Left colon (tissue), 2 donors: Measurements from ENCODE around the gene PRR19. TPM values are rescaled to one million over a fixed set of nuclear protein-coding genes. Genes with fewer than 3 reads are reported as not detected.
"Not testable (repeated sequence)": the region's sequence is repeated elsewhere in the genome, so short reads cannot be mapped to it uniquely, and the experiment has no call there.

Experiments used
- ATAC-seq: fragments of 200-7000 bp; cut with Tn5 transposase; one replicate; pipeline ENCODE4 v1.9.1; 2020; ENCODE audit warnings: mild to moderate bottlenecking, moderate library complexity
- DNase-seq, 2 donors: peaks; one replicate each; pipeline ENCODE4 v3.0.0-alpha.2; 2020
- intact Hi-C, 2 donors: fragments of 100-400 bp; cut with DNase I in 1 of 2; cut with micrococcal nuclease in 1 of 2; formaldehyde crosslinking; loops; one replicate each; pipeline versions ENCODE4 v1.11.2 to v1.14.0; 2022; cut with DNase I, micrococcal nuclease
- total RNA-seq, 2 donors: library from RNA; stranded (reverse); fragmentation: NEBNext Ultra II Directional; extraction: Animal tissue kit (Norgen Biotek cat#: 25700); gene quantifications; one replicate each; pipeline ENCODE4 v1.2.1, GENCODE V29; 2021
- donor health status: DM: no; HTN: no; CAD: no.
- donor health status: DM: yes; HTN: yes; CAD: no.

Gene PRR19
- total RNA-seq, 2 donors from 2014 or later = 0.49 to 0.50 TPM

GRCh38 chr19:42333018-42333417, 31.1 kb downstream of the PRR19 start:
- no peak for DNase-seq
- no peak for ATAC-seq

GRCh38 chr19:42333975-42334696, 32.2 kb downstream of the PRR19 start:
- no peak for DNase-seq
- intact Hi-C loops = no loop called here
- no peak for ATAC-seq

More at GRCh38 chr19:42333018-42333417, 31.1 kb downstream of the PRR19 start:
- intact Hi-C loops = no loop called here

GRCh38 chr19:42334697-42335373, 32.9 kb downstream of the PRR19 start:
- DNase-seq (no peak), ATAC-seq (no peak)
- intact Hi-C loops = no loop called here

- no peak for DNase-seq
- intact Hi-C loops = no loop called here
- no peak for ATAC-seq
Observed at GRCh38 chr19:42335374-42335936, 33.5 kb downstream of the PRR19 start.

- intact Hi-C loops = no loop called here
- no peak for DNase-seq
- no peak for ATAC-seq
Observed at GRCh38 chr19:42335971-42336370, 34.0 kb downstream of the PRR19 start.

GRCh38 chr19:42339126-42339860, 37.4 kb downstream of the PRR19 start:
- DNase-seq, intact Hi-C loops, ATAC-seq: not testable (repeated sequence)

- DNase-seq, intact Hi-C loops, ATAC-seq: not testable (repeated sequence)
Observed at GRCh38 chr19:42339922-42340321, 38.0 kb downstream of the PRR19 start.

- intact Hi-C loops = no loop called here
- no peak for ATAC-seq
- no peak for DNase-seq
Observed at GRCh38 chr19:42343344-42344110, 41.6 kb downstream of the PRR19 start.

- no peak for DNase-seq
- ATAC-seq = no peak
- intact Hi-C loops = no loop called here
Observed at GRCh38 chr19:42344336-42344893, 42.5 kb downstream of the PRR19 start.

- intact Hi-C loops = no loop called here
- no peak for ATAC-seq
- no peak for DNase-seq
Observed at GRCh38 chr19:42345191-42345812, 43.4 kb downstream of the PRR19 start.

GRCh38 chr19:42348211-42348610, 46.3 kb downstream of the PRR19 start:
- no peak for ATAC-seq
- intact Hi-C loops = no loop called here
- DNase-seq = no peak

- ATAC-seq (no peak), DNase-seq (no peak)
- intact Hi-C loops = no loop called here
Observed at GRCh38 chr19:42349378-42350107, 47.6 kb downstream of the PRR19 start.

GRCh38 chr19:42350417-42350816, 48.5 kb downstream of the PRR19 start:
- intact Hi-C loops = no loop called here
- ATAC-seq (no peak), DNase-seq (no peak)

GRCh38 chr19:42351079-42351735, 49.3 kb downstream of the PRR19 start:
- no peak for ATAC-seq
- intact Hi-C loops = no loop called here
- DNase-seq = no peak

GRCh38 chr19:42352301-42353259, 50.6 kb downstream of the PRR19 start:
- ATAC-seq = no peak
- DNase-seq = no peak
- intact Hi-C loops = no loop called here
